Inferior parietal cortex (tissue), 1 donor: ENCODE measurements around the gene RBM47.
"Not testable (repeated sequence)": the region's sequence is repeated elsewhere in the genome, so short reads cannot be mapped to it uniquely, and the experiment has no call there.

Experiments
- DNase-seq: peaks from one replicate; pipeline ENCODE4 v3.0.0-alpha.2; 2016; ENCODE audit errors: extremely low spot score

RBM47 gene

GRCh38 chr4:40562681-40563080, 67.0 kb downstream of the RBM47 start:
- DNase-seq: no peak

- no peak for DNase-seq
These were observed 67.5 kb downstream of the RBM47 start for GRCh38 chr4:40562208-40562607.

- not testable (repeated sequence) for DNase-seq
These were observed 68.0 kb downstream of the RBM47 start for GRCh38 chr4:40561543-40562177.

- no peak for DNase-seq
These were observed 69.8 kb downstream of the RBM47 start for GRCh38 chr4:40559585-40560465.

GRCh38 chr4:40557736-40558135, 71.9 kb downstream of the RBM47 start:
- DNase-seq: no peak

GRCh38 chr4:40555176-40555900, 74.3 kb downstream of the RBM47 start:
- DNase-seq: no peak

GRCh38 chr4:40554641-40555040, 75.0 kb downstream of the RBM47 start:
- not testable (repeated sequence) for DNase-seq

GRCh38 chr4:40553995-40554394, 75.7 kb downstream of the RBM47 start:
- no peak for DNase-seq

GRCh38 chr4:40552536-40552935, 77.1 kb downstream of the RBM47 start:
- DNase-seq: no peak

- DNase-seq: not testable (repeated sequence)
These were observed 78.0 kb downstream of the RBM47 start for GRCh38 chr4:40551568-40552136.

- DNase-seq: no peak
These were observed 78.7 kb downstream of the RBM47 start for GRCh38 chr4:40550948-40551462.

GRCh38 chr4:40550196-40550595, 79.5 kb downstream of the RBM47 start:
- DNase-seq: no peak

- no peak for DNase-seq
These were observed 81.4 kb downstream of the RBM47 start for GRCh38 chr4:40548256-40548655.

- DNase-seq: no peak
These were observed 81.9 kb downstream of the RBM47 start for GRCh38 chr4:40547789-40548132.

GRCh38 chr4:40546969-40547788, 82.5 kb downstream of the RBM47 start:
- DNase-seq: no peak

GRCh38 chr4:40546506-40546905, 83.2 kb downstream of the RBM47 start:
- DNase-seq: no peak

GRCh38 chr4:40545487-40545886, 84.2 kb downstream of the RBM47 start:
- DNase-seq: not testable (repeated sequence)

- DNase-seq: no peak
These were observed 85.4 kb downstream of the RBM47 start for GRCh38 chr4:40544221-40544620.

GRCh38 chr4:40540800-40541199, 88.9 kb downstream of the RBM47 start:
- no peak for DNase-seq

GRCh38 chr4:40536032-40536431, 93.6 kb downstream of the RBM47 start:
- DNase-seq: no peak

- no peak for DNase-seq
These were observed 98.0 kb downstream of the RBM47 start for GRCh38 chr4:40531636-40532023.
